Astrocyte of the spinal cord (primary cell): ENCODE measurements around the gene GPR78.

Source experiments
- DNase-seq: peaks from one replicate; pipeline ENCODE4 v3.0.0; 2011; ENCODE audit warnings: low read depth, low spot score
- H3K4me3 ChIP-seq: 2 replicates; pipeline ENCODE4 v1.5.1; 2011; ENCODE audit warnings: low read depth, mild to moderate bottlenecking, low read length, moderate library complexity
- in situ Hi-C: cut with HindIII; loops from 2 replicates; pipeline ENCODE4 v1.10.0; 2017; ENCODE audit warnings: low sequenced_read_pairs
- TF ChIP-seq, protein P1 (sequence below): IDR thresholded peaks from 2 replicates; pipeline ENCODE4 v1.5.1; 2012; ENCODE audit warnings: low read depth, mild to moderate bottlenecking, low read length, inconsistent platforms

GPR78 gene

DNA sequence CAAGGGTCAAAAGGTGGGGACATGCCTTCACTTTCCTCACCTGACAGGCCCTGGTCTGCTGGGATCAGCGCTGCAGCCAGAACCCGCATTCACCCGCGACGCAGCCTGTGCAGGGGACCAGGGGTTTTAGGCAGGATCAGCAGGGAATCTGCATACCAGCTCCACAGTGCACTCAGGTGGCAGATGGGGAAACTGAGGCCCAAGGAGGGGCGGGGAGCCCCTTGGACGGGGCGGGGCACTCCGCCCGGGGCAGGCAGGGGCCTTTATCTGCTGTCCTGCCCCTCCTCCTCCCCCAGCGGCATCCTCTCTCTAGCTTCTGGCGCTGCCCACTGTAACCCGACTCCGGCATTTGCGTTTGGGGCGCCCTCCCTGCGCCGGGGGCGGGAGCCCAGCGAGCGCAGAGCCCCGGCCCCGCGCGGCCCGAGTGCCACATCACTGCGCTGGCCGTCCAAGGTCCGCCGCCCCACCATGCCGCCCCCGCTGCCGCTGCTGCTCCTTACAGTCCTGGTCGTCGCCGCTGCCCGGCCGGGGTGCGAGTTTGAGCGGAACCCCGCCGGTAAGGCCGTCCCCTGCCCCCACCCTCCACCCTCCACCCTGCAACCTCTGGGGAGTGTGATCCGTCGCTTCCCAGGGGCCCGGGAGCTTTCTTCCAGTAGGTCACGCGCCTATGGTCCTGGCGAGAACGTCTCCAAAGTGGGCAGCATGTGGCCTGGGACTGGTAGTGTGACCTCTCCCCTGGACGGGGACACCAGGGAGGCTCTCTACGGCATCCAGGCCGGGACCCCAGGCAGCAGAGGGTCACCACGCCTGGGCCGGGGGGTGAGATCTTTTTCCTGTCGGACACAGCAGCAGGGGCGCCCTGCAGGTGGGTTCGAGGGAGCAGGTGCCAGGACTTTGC, 12.4 kb downstream of the GPR78 start, which contains the start of gene CPZ:
CPZ (plus strand) TSS at position 400 of the 898 bp plus-strand sequence; CDS start at position 469, 69 bp downstream.
- in situ Hi-C loops, result no loop called here
- DNase-seq, result peak; percentile 22
- H3K4me3 ChIP-seq, result peak within 1 kb of the TSS; percentile 50
- TF ChIP-seq, protein P1, sequence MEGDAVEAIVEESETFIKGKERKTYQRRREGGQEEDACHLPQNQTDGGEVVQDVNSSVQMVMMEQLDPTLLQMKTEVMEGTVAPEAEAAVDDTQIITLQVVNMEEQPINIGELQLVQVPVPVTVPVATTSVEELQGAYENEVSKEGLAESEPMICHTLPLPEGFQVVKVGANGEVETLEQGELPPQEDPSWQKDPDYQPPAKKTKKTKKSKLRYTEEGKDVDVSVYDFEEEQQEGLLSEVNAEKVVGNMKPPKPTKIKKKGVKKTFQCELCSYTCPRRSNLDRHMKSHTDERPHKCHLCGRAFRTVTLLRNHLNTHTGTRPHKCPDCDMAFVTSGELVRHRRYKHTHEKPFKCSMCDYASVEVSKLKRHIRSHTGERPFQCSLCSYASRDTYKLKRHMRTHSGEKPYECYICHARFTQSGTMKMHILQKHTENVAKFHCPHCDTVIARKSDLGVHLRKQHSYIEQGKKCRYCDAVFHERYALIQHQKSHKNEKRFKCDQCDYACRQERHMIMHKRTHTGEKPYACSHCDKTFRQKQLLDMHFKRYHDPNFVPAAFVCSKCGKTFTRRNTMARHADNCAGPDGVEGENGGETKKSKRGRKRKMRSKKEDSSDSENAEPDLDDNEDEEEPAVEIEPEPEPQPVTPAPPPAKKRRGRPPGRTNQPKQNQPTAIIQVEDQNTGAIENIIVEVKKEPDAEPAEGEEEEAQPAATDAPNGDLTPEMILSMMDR, result no peak

DNA sequence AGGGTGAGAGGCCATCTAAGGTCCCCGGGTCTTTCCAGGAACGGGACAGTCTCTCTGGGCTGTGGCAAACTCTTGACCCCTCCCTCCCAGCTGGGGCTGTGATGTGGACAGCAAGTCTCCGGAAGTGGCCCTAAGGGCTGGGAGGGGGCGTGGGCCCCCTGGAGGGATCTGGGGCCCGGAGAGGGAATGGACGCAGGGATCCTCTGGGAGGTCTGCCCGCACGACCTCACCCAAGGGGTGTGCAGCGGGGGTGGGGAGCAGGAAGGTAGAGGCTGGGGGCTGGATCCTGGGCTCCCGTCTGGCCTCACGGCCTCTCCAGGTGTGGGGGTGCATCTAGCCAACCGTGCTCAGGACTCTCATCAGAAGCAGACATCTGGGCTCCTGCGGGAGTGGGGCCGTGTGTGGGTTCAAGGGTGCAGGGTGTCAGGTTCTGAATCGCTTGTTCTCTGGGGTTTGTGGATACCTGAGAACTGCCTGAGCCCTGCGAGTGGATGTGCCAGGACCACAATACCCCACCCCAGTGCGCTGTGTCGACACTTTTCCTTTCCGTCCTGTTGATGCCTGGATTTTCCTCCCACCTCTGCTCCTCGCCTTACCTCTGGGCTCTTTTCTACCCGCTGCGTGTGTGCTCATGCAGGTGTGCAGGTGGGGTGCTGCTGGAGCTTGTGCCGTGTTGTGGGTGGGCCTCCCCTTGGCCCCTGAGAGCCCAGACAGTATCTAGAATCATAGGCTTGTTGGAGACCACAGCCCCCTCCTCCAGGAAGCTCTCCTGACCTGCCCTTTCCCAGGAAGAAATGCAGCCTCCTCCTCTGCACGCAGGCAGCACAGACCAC, 13.3 kb downstream of the GPR78 start:
- H3K4me3 ChIP-seq, result peak overlapping the region; percentile 50
- DNase-seq, result no peak
- in situ Hi-C loops, result no loop called here
- TF ChIP-seq, protein P1, result no peak

DNA sequence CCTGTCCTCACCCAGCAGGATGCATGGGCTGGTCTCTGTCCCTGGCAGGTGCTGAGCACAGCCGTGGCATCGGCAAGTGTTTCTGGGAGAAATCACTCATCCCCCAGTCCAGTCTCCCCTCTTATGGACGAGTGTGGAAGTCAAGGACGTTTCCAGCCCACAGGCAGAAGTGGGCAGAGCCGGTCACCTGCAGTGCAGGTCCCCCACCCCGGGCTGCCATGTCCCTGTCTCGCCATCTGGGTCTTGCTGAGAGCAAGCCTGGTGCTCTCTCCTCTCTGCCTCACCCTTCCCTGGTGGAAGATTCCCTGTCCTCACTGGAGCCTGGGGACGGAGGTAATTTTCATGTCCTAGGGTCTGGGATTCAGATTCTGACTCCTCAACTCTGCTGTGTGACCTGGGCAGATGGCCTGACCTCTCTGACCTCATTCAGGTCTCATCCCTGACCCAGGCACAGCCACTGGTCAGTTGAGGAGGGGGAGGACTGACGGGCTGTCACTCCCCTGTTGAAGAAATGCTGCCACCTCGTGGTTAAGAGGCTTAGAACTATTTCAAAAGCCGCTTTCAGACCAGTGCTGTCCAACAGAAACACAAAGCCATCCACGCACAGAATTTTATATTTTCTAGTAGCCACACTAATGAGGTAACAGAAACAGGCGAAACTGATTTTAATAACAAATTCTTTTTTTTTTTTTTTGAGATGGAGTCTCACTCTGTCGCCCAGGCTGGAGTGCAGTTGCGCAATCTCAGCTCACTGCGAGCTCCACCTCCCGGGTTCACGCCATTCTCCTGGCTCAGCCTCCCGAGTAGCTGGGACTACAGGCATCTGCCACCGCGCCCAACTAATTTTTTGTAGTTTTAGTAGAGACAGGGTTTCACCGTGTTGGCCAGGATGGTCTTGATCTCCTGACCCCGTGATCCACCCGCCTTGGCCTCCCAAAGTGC, 14.2 kb downstream of the GPR78 start:
- peak; percentile 70 for DNase-seq
- TF ChIP-seq, protein P1, result peak; percentile 71
- in situ Hi-C loops, result no loop called here
- H3K4me3 ChIP-seq, result peak overlapping the region; percentile 50

DNA sequence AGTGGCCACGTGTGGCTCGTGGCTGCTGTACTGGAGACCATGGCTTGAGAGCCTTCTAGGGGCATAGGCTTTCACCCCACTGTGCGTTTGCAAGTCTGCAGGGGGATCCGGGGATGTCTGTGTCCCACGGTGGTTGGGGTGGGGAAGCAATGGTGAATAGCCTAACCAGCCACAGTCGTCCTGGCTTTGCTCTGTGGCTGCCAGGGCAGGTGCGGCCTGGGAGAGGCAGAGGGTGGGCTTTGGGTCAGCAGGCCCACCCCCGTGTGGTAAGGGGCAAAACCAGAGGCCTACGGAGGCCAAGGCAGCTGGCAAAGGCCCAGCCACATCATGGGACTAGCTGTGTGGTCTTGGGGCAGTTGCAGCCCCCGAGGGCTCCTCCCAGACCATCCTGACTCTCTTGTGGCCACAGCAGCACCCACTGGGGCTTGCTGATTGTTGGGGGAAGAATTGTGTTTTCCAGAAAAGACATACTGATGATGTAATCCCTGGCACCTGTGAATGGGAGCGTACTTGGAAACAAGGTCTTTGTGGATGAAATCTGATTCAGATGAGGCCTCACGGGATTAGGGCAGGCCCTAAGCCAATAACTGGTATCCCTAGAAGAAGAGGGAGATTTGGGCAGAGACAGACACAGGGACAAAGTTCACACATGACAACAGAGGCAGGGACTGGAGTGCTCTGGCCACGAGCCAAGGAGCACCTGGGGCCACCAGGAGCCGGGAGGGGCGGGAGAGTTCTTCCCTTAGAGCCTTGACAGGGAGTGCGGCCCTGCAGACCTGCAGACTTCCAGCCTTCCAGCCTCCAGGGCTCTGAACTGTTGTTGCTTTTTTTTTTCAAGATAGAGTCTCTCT, 15.3 kb downstream of the GPR78 start:
- TF ChIP-seq, protein P1, result no peak

DNA sequence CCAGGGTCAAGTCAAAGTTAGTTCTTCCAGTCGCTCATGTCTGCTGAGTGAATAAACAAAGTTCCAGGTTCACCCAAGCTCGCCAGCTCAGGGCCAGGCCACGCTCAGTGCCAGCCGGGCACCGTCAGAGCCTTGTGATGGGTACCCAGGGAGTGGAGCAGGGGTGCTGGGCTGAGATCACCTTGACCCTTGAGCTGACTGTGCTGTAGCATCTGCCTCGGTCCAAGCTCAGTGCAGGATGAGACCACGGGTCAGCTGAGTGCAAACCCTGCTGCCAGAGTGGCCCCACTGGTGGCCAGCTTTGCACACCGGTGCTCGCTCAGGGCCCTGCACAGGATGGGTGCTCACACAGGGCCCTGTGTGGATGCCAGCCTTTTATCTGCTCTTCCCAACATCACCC, 16.7 kb downstream of the GPR78 start:
- TF ChIP-seq, protein P1, result no peak
- in situ Hi-C loops, result no loop called here
- no peak overlapping the region for H3K4me3 ChIP-seq
- DNase-seq, result no peak

More for the DNA sequence above, 15.3 kb downstream of the GPR78 start:
- no peak overlapping the region for H3K4me3 ChIP-seq
- no peak for DNase-seq
- in situ Hi-C loops, result no loop called here
